Measurements from ENCODE around the gene PLCL1. TPM values are rescaled to one million over a fixed set of nuclear protein-coding genes. Genes with fewer than 3 reads are reported as not detected.

PLCL1 gene
- total RNA-seq, 1 donor from 2014 or later = 4.4 TPM

GRCh38 chr2:198102856-198103255 is 298.5 kb downstream of the PLCL1 start:
- DNase-seq (ENCODE audit: low read depth, low spot score) = no peak

- DNase-seq (ENCODE audit: low read depth, low spot score) = no peak
Observed at GRCh38 chr2:198106621-198107385, 302.4 kb downstream of the PLCL1 start.

- DNase-seq (ENCODE audit: low read depth, low spot score) = no peak
Observed at GRCh38 chr2:198113316-198113715, 308.9 kb downstream of the PLCL1 start.

- DNase-seq (ENCODE audit: low read depth, low spot score) = no peak
Observed at GRCh38 chr2:198114064-198114463, 309.7 kb downstream of the PLCL1 start.

GRCh38 chr2:198115201-198115600 is 310.8 kb downstream of the PLCL1 start:
- DNase-seq (ENCODE audit: low read depth, low spot score) = no peak

GRCh38 chr2:198116756-198117155 is 312.4 kb downstream of the PLCL1 start:
- DNase-seq (ENCODE audit: low read depth, low spot score) = no peak

- no peak for DNase-seq (ENCODE audit: low read depth, low spot score)
Observed at GRCh38 chr2:198117406-198118041, 313.1 kb downstream of the PLCL1 start.

- DNase-seq (ENCODE audit: low read depth, low spot score) = peak; percentile 22
Observed at GRCh38 chr2:198127627-198128026, 323.2 kb downstream of the PLCL1 start.

- DNase-seq (ENCODE audit: low read depth, low spot score) = no peak
Observed at GRCh38 chr2:198129609-198130008, 325.2 kb downstream of the PLCL1 start.

- DNase-seq (ENCODE audit: low read depth, low spot score) = no peak
Observed at GRCh38 chr2:198134293-198134955, 330.0 kb downstream of the PLCL1 start.

- DNase-seq (ENCODE audit: low read depth, low spot score) = no peak
Observed at GRCh38 chr2:198135481-198135934, 331.1 kb downstream of the PLCL1 start.

GRCh38 chr2:198136142-198136541 is 331.7 kb downstream of the PLCL1 start:
- no peak for DNase-seq (ENCODE audit: low read depth, low spot score)

- DNase-seq (ENCODE audit: low read depth, low spot score) = no peak
Observed at GRCh38 chr2:198137733-198138132, 333.3 kb downstream of the PLCL1 start.

GRCh38 chr2:198141726-198142125 is 337.3 kb downstream of the PLCL1 start:
- DNase-seq (ENCODE audit: low read depth, low spot score) = no peak

GRCh38 chr2:198143156-198143555 is 338.8 kb downstream of the PLCL1 start:
- no peak for DNase-seq (ENCODE audit: low read depth, low spot score)

- DNase-seq (ENCODE audit: low read depth, low spot score) = no peak
Observed at GRCh38 chr2:198143793-198144192, 339.4 kb downstream of the PLCL1 start.

- DNase-seq (ENCODE audit: low read depth, low spot score) = no peak
Observed at GRCh38 chr2:198144660-198145059, 340.3 kb downstream of the PLCL1 start.

GRCh38 chr2:198146346-198146940 is 342.1 kb downstream of the PLCL1 start:
- DNase-seq (ENCODE audit: low read depth, low spot score) = no peak

GRCh38 chr2:198157314-198157713 is 352.9 kb downstream of the PLCL1 start:
- DNase-seq (ENCODE audit: low read depth, low spot score) = no peak

- DNase-seq (ENCODE audit: low read depth, low spot score) = no peak
Observed at GRCh38 chr2:198161151-198161550, 356.8 kb downstream of the PLCL1 start.

GRCh38 chr2:198162276-198162675 is 357.9 kb downstream of the PLCL1 start:
- DNase-seq (ENCODE audit: low read depth, low spot score) = no peak

GRCh38 chr2:198164843-198165242 is 360.4 kb downstream of the PLCL1 start:
- DNase-seq (ENCODE audit: low read depth, low spot score) = no peak
